HepG2 (cell line): ENCODE results near the gene ADAM22. TPM values are rescaled to one million over a fixed set of nuclear protein-coding genes. Genes with fewer than 3 reads are reported as not detected.

ENCODE experiments used
- ATAC-seq: fragments of 200-7000 bp; cut with Tn5 transposase; 3 replicates; pipeline ENCODE4 v1.9.1; 2020; ENCODE audit warnings: mild to moderate bottlenecking, moderate library complexity
- BruUV-seq: library from RNA; stranded (reverse); fragments of 400-500 nt; replicated peaks from 2 replicates; lab custom pipeline; 2021; lab: Mats Ljungman, UMichigan
- CTCF ChIA-PET: fragments of 300-600 bp; formaldehyde crosslinking; extraction: SDS; loops from one replicate; lab custom pipeline; 2021; ENCODE audit warnings: low total read pairs, inconsistent platforms, low intra/inter-chr PET ratio; lab: Yijun Ruan, JAX
- POLR2A ChIA-PET: fragments of 350-600 bp; sonication (Branson Sonifier 250); formaldehyde crosslinking; loops from one replicate; lab custom pipeline; 2020; ENCODE audit warnings: antibody characterized with exemption, inconsistent platforms; lab: Yijun Ruan, JAX
- DNase-seq: peaks from one replicate; pipeline ENCODE4 v3.0.0-alpha.2; 2015; ENCODE audit warnings: low spot score
- FAIRE-seq: peaks from 3 replicates; lab custom pipeline; 2011; peaks lifted over from hg19 to GRCh38; lab: Jason Lieb, UNC
- H2AFZ ChIP-seq: one replicate; pipeline ENCODE4 v1.6.1; 2011; ENCODE audit warnings: low read length, inconsistent platforms
- H3K27ac ChIP-seq: fragments of 300-600 bp; 3 replicates; pipeline ENCODE4 v1.8.0; 2011; ENCODE audit warnings: mixed run types, mild to moderate bottlenecking, mixed read lengths, low read length, inconsistent platforms; ENCODE audit not compliant: insufficient read depth; ENCODE audit errors: extremely low read length
- H3K27me3 ChIP-seq, 2 experiments: fragments of 200-600 bp in 1 of 2; 2 replicates in 1 of 2; 3 replicates in 1 of 2; pipeline versions ENCODE4 v1.6.0 to v1.8.0; 2011; ENCODE audit warnings: low read length in 2 of 2, mild to moderate bottlenecking in 2 of 2, moderate library complexity in 2 of 2, inconsistent platforms in 1 of 2; ENCODE audit not compliant: insufficient read depth in 2 of 2, control insufficient read depth in 1 of 2
- H3K36me3 ChIP-seq, 2 experiments: fragments of 200-600 bp in 1 of 2; replicated peaks in 1 of 2; 2 replicates in 1 of 2; 3 replicates in 1 of 2; pipeline versions ENCODE4 v1.5.1 to v1.8.0; 2011; ENCODE audit warnings: low read length in 2 of 2, inconsistent platforms in 1 of 2; ENCODE audit not compliant: insufficient read depth in 2 of 2, control insufficient read depth in 1 of 2
- H3K4me1 ChIP-seq: 2 replicates; pipeline ENCODE4 v1.5.1; 2012; ENCODE audit warnings: low read length, inconsistent platforms; ENCODE audit not compliant: insufficient read depth
- H3K4me2 ChIP-seq: 2 replicates; pipeline ENCODE4 v1.6.0; 2011; ENCODE audit warnings: low read depth, low read length, inconsistent platforms
- H3K4me3 ChIP-seq, 3 experiments: fragments of 200-600 bp in 1 of 3; sonication (generic), shearing (Covaris generic) in 1 of 3; replicated peaks in 1 of 3; 2 replicates each; pipeline ENCODE4 v1.5.1; 2011 to 2016; ENCODE audit warnings: low read length in 3 of 3, inconsistent platforms in 2 of 3, low read depth in 2 of 3, mild to moderate bottlenecking in 2 of 3, control low read depth in 1 of 3, mixed read lengths in 1 of 3; ENCODE audit not compliant: insufficient read depth in 1 of 3
- H3K79me2 ChIP-seq: one replicate; pipeline ENCODE4 v1.6.1; 2011; ENCODE audit warnings: low read length, inconsistent platforms; ENCODE audit not compliant: insufficient read depth
- H3K9ac ChIP-seq: 2 replicates; pipeline ENCODE4 v1.6.0; 2011; ENCODE audit warnings: mild to moderate bottlenecking, low read depth, low read length, inconsistent platforms; ENCODE audit not compliant: insufficient read depth
- H3K9me3 ChIP-seq: 2 replicates; pipeline ENCODE4 v1.5.1; 2012; ENCODE audit warnings: mild to moderate bottlenecking, low read length
- H4K20me1 ChIP-seq: 2 replicates; pipeline ENCODE4 v1.6.0; 2011; ENCODE audit warnings: inconsistent platforms, mild to moderate bottlenecking, low read length, moderate library complexity; ENCODE audit not compliant: insufficient read depth
- NONO ChIP-seq, 2 experiments: fragments of 450-650 bp in 1 of 2; sonication (generic) in 1 of 2; formaldehyde crosslinking in 1 of 2; IDR thresholded peaks in 1 of 2; conservative IDR thresholded peaks in 1 of 2; 2 replicates each; pipeline versions ENCODE4 v1.6.1 to v1.8.0; 2017 to 2022; ENCODE audit warnings: mild to moderate bottlenecking in 1 of 2, missing genetic modification reagents in 1 of 2, moderate library complexity in 1 of 2
- THYN1 ChIP-seq: sonication (generic); formaldehyde crosslinking; IDR thresholded peaks from 2 replicates; pipeline ENCODE4 v1.8.1; 2023; ENCODE audit warnings: low read depth, mild to moderate bottlenecking, moderate library complexity, missing genetic modification reagents, borderline replicate concordance
- ZIK1 ChIP-seq: sonication (generic); formaldehyde crosslinking; IDR thresholded peaks from 2 replicates; pipeline ENCODE4 v1.5.0; 2020; ENCODE audit warnings: mild to moderate bottlenecking, low read depth, missing genetic modification reagents, borderline replicate concordance
- ZNF20 ChIP-seq: sonication (generic); formaldehyde crosslinking; IDR thresholded peaks from 2 replicates; pipeline ENCODE4 v1.4.0; 2020; ENCODE audit warnings: mild to moderate bottlenecking, moderate library complexity, missing genetic modification reagents
- WGBS: methylation state at CpG from one replicate; pipeline ENCODE4 v1.1.6; 2017; ENCODE audit warnings: low lambda C conversion rate; 5-methylcytosine and 5-hydroxymethylcytosine counted together
- in situ Hi-C: cut with HindIII; loops from 2 replicates; pipeline ENCODE4 v1.10.0; 2017; ENCODE audit warnings: low pct_unique_long_range_greater_than_20kb; ENCODE audit not compliant: extremely low pct_ligation_motif_present
- intact Hi-C: fragments of 100-400 bp; cut with micrococcal nuclease; formaldehyde crosslinking; loops from one replicate; pipeline ENCODE4 v1.10.0; 2022; ENCODE audit not compliant: unreplicated experiment
- polyA plus RNA-seq, 8 experiments: library from polyadenylated mRNA; depleted of rRNA in 3 of 8; stranded (reverse) in 7 of 8; unstranded in 1 of 8; fragments of >200 nt; fragmentation: Illumina TruSeq in 4 of 8; extraction: Trizol in 4 of 8; gene quantifications; 2 replicates each; pipeline versions ENCODE4 v1.2.1 to v1.2.3, GENCODE V29; 2011 to 2016; ENCODE audit warnings: low read depth in 4 of 8, missing spikeins in 1 of 8, mixed read lengths in 1 of 8; ENCODE audit not compliant: insufficient read depth in 1 of 8
- total RNA-seq, 5 experiments: library from RNA; depleted of rRNA; stranded (reverse); fragments of >200 nt; fragmentation: Illumina TruSeq; extraction: Trizol; gene quantifications; 2 replicates each; pipeline ENCODE4 v1.2.3, GENCODE V29; 2016; ENCODE audit warnings: low read depth in 1 of 5
- TF ChIP-seq, protein P1 (sequence below): sonication (generic); formaldehyde crosslinking; IDR thresholded peaks from 2 replicates; pipeline ENCODE4 v1.4.0; 2020; ENCODE audit warnings: missing genetic modification reagents
- TF ChIP-seq, protein P2 (sequence below): sonication (generic); formaldehyde crosslinking; conservative IDR thresholded peaks from 2 replicates; pipeline ENCODE4 v1.4.0; 2020; ENCODE audit warnings: missing genetic modification reagents
- TF ChIP-seq, protein P3 (sequence below): sonication (generic); formaldehyde crosslinking; IDR thresholded peaks from 2 replicates; pipeline ENCODE4 v1.4.0; 2020; ENCODE audit warnings: missing genetic modification reagents, mild to moderate bottlenecking, borderline replicate concordance

The ADAM22 gene
- total and polyA plus RNA-seq, 2 of the 13 experiments (the other 11 are each of a cell fraction or from before 2014, with no cell fraction given), result 1.9 to 6.7 TPM

DNA sequence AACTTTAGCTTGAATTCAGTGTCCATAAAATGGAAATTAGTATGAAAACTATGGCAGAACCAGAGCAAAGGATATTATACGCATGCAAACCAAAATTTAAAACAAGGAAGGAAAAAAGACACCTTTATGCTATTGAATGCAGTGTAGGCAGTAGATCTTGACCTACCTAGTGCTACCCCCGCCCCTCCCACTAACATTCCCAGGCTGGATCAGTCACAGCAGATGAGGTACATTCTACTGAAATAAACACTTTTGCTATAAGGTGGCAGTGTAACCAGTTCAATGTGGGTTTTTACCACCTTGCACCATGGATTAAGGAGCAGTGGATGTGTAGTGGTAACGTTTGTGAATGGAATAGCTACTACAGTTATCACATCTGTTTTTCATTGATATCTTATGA lies 257.9 kb downstream of the ADAM22 start:
- DNase-seq, result no peak
- H3K9ac ChIP-seq, result no peak overlapping the region
- no peak overlapping the region for H3K27ac ChIP-seq
- H4K20me1 ChIP-seq, result no peaks in the 10 kb centered on the region
- H3K27me3 ChIP-seq, result no peaks in the 10 kb centered on the region
- no peaks in the 10 kb centered on the region for H3K9me3 ChIP-seq
- no peak for FAIRE-seq
- CTCF ChIA-PET, result no interaction called here
- no peaks in the 10 kb centered on the region for H3K36me3 ChIP-seq
- BruUV-seq, result no TSS peak
- WGBS, result 43% methylated on average over 3 of the region's 3 CpGs
- H3K4me2 ChIP-seq, result no peak overlapping the region
- no peaks in the 10 kb centered on the region for H3K79me2 ChIP-seq
- intact Hi-C loops (no loop called here), in situ Hi-C loops (no loop called here)
- no peak overlapping the region for H2AFZ ChIP-seq
- H3K4me1 ChIP-seq, result peaks cover 13% of the 10 kb centered on the region
- no peak overlapping the region for H3K4me3 ChIP-seq
- ATAC-seq, result no peak
- POLR2A ChIA-PET, result no interaction called here
- no peak for TF ChIP-seq ZNF20 (CRISPR knock-in tag)
- no peak for TF ChIP-seq THYN1 (CRISPR knock-in tag)

DNA sequence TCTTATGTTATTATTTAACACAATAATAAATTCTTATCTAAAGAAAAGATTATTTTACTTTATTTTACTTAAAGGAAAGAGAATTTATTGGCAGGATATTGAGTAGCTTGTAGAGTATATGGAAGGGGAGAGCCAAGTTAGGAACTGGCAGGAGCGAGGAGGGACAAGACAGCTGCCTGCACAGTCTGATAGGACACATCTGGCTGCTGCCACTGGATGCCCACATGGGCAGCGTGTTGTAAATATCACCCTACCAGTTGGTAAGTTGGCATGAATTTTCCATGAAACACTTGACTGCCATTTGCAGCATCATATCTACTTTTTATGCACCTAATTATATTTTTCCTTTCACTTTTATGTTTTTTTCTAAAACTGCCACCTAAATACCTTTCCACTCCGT lies 266.2 kb downstream of the ADAM22 start:
- WGBS, result 13% methylated on average over 3 of the region's 3 CpGs
- no peak overlapping the region for H3K9ac ChIP-seq
- DNase-seq, result no peak
- no peak overlapping the region for H3K4me2 ChIP-seq
- no peaks in the 10 kb centered on the region for H3K36me3 ChIP-seq
- no peak overlapping the region for H3K4me3 ChIP-seq
- no peaks in the 10 kb centered on the region for H3K79me2 ChIP-seq
- H3K9me3 ChIP-seq, result no peaks in the 10 kb centered on the region
- no peak for FAIRE-seq
- ATAC-seq, result no peak
- no peaks in the 10 kb centered on the region for H3K4me1 ChIP-seq
- H3K27me3 ChIP-seq, result peaks cover 0 to 2% of the 10 kb centered on the region in 2 experiments; a peak in 1 of 5 replicates
- in situ Hi-C loops (no loop called here), intact Hi-C loops (no loop called here)
- H4K20me1 ChIP-seq, result no peaks in the 10 kb centered on the region
- no peak overlapping the region for H2AFZ ChIP-seq
- H3K27ac ChIP-seq, result no peak overlapping the region
- POLR2A ChIA-PET, result no interaction called here
- no TSS peak for BruUV-seq
- CTCF ChIA-PET, result no interaction called here
- TF ChIP-seq, protein P1, sequence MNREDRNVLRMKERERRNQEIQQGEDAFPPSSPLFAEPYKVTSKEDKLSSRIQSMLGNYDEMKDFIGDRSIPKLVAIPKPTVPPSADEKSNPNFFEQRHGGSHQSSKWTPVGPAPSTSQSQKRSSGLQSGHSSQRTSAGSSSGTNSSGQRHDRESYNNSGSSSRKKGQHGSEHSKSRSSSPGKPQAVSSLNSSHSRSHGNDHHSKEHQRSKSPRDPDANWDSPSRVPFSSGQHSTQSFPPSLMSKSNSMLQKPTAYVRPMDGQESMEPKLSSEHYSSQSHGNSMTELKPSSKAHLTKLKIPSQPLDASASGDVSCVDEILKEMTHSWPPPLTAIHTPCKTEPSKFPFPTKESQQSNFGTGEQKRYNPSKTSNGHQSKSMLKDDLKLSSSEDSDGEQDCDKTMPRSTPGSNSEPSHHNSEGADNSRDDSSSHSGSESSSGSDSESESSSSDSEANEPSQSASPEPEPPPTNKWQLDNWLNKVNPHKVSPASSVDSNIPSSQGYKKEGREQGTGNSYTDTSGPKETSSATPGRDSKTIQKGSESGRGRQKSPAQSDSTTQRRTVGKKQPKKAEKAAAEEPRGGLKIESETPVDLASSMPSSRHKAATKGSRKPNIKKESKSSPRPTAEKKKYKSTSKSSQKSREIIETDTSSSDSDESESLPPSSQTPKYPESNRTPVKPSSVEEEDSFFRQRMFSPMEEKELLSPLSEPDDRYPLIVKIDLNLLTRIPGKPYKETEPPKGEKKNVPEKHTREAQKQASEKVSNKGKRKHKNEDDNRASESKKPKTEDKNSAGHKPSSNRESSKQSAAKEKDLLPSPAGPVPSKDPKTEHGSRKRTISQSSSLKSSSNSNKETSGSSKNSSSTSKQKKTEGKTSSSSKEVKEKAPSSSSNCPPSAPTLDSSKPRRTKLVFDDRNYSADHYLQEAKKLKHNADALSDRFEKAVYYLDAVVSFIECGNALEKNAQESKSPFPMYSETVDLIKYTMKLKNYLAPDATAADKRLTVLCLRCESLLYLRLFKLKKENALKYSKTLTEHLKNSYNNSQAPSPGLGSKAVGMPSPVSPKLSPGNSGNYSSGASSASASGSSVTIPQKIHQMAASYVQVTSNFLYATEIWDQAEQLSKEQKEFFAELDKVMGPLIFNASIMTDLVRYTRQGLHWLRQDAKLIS (CRISPR knock-in tag), result no peak
- no peak for TF ChIP-seq NONO (IDR thresholded peaks at IDR 0.05)
- no peak for TF ChIP-seq NONO (CRISPR knock-in tag; conservative IDR thresholded peaks at IDR 0.05)
- no peak for TF ChIP-seq ZIK1
- TF ChIP-seq, protein P2, sequence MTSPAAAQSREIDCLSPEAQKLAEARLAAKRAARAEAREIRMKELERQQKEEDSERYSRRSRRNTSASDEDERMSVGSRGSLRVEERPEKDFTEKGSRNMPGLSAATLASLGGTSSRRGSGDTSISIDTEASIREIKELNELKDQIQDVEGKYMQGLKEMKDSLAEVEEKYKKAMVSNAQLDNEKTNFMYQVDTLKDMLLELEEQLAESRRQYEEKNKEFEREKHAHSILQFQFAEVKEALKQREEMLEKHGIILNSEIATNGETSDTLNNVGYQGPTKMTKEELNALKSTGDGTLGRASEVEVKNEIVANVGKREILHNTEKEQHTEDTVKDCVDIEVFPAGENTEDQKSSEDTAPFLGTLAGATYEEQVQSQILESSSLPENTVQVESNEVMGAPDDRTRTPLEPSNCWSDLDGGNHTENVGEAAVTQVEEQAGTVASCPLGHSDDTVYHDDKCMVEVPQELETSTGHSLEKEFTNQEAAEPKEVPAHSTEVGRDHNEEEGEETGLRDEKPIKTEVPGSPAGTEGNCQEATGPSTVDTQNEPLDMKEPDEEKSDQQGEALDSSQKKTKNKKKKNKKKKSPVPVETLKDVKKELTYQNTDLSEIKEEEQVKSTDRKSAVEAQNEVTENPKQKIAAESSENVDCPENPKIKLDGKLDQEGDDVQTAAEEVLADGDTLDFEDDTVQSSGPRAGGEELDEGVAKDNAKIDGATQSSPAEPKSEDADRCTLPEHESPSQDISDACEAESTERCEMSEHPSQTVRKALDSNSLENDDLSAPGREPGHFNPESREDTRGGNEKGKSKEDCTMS (CRISPR knock-in tag), result no peak
- TF ChIP-seq, protein P3, sequence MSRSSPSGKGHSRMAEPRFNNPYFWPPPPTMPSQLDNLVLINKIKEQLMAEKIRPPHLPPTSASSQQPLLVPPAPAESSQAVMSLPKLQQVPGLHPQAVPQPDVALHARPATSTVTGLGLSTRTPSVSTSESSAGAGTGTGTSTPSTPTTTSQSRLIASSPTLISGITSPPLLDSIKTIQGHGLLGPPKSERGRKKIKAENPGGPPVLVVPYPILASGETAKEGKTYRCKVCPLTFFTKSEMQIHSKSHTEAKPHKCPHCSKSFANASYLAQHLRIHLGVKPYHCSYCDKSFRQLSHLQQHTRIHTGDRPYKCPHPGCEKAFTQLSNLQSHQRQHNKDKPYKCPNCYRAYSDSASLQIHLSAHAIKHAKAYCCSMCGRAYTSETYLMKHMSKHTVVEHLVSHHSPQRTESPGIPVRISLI, result no peak
